Inflammatory macrophage treated with lipopolysaccharide for 1 hour (primary cell): Measurements from ENCODE around the gene UQCC2.

ENCODE experiments used
- DNase-seq, 2 donors: peaks; one replicate each; pipeline ENCODE4 v3.0.0-alpha.2; 2020 to 2022

Gene UQCC2

DNA sequence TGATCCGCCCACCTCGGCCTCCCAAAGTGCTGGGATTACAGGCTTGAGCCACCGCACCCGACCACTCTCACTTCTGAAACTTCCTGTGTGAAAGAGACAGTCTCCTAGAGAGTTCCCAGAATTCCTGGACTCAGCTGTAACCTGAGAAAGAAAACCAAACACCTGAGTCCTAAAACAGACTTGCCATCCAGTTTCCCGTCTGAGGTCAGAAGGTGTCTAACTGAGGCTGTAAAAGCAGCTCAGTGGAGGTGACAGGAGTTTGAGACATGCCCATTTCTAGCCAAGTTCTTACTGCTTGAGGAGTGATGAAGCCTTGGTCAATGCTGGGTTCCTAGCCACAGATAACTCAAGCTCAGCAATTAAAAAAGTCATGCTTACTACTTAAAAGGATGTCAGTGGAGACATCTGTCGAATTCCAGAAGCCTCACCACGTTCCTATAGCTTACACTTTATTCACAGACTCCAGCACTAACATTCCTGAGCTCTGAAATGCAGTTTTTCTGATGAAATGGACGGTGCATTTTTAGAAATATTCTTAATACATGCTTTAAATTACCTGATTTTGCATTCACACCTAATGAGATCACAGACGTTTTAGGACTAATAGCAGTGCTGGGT is 6.1 kb downstream of the UQCC2 start:
- no peak for DNase-seq

GRCh38 chr6:33704215-33705066 is 7.1 kb downstream of the UQCC2 start:
- no peak for DNase-seq

DNA sequence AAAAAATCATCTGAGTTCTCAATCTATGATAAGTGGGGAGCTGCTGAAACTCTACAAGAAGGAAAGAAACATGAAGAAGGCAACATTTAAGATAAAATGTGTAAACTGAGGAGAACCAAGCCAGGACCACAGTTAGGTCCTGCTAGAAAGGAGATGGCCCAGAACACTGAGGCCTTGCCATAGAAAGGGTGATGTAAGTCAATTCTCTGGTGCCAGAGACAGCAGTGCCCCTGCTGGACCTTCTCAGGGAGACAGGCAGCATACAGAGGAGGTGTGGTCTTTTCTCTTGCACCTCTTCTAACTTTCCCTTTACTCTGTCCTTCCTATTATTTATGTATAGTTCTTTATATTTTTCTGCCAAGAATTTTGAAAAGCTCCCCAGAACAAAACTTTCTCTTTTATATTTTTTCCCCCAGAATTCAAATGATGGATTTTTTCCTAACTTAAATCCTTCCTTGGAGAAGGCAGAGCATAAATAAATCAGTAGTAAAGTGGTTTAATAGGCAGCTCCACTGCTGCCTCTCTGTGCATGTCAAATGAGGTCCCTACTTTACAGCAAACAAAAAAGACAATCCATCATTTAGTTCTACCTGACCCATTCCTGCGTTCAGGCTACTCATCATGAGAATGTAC is 9.0 kb downstream of the UQCC2 start:
- DNase-seq = peak; percentile 25 to 63

DNA sequence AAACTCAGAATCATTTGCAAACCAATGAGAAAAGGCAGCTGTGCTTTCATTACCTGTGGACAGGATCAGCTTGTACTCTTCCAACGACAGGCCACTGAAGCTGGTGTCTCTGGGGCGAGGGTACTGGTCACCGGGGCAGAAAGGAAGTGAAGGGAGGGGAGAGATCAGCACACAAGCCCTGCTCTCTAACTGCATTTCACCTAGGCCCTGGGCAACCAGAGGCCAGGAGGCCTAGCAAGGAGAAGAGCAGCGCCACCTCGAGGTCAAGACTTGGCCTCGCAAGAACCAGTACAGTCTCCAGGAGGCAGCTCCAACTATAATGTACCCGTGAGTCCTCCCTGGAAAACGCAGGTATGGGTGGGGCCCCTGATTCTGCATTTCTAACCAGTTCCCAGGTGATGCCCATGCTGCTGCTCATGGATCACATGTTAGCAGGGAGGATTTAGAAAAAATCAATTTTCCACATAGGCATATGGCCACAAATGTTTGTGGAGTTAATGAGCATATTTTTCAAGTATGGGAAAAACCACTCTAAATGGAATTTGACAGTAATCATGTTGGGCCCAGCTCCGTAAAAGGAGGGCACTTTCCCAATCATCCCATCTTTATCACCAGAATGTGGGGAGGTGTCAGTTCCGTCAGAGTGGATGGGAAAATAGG is 11.0 kb downstream of the UQCC2 start:
- DNase-seq = peak; percentile 50

DNA sequence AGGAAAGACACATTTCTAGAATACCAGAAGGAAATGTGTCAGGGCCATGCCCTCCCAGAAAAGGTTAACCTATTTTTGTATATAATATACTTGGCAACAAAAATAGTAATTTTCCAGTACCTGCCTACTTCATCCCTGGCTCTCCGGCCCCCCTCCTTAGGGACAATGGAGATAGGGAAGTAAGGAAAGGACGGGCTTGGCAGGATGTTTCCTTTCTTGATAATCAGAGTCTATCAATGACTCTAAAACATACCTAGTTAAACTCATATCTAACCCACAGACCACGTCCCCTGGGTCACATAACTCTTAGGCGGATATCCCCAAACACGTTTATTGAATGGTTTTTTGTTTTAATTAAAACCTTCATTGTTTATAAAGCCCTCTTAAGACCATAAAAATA is 11.8 kb downstream of the UQCC2 start:
- DNase-seq = no peak

- DNase-seq = no peak
These were observed 12.4 kb downstream of the UQCC2 start for GRCh38 chr6:33699131-33699530.

DNA sequence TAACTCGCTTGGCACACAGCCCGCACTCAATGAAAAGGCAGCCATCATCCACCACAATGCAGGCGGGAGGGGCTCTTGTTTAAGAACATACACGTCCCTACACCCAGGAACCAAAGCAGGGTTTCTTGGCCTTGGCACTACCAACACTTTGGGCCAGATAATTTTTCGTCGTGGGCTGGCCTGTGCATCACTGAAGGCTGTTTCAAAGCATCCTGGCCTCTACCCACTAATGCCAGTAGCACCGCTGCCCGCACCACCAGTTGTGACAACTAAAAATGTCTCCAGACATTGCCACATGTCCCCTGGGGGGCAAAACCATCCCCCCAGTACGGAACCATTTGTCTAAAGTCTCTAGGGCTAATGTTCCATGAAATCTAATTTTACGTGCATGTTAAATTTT is 13.0 kb downstream of the UQCC2 start:
- DNase-seq = no peak

GRCh38 chr6:33697845-33698244 is 13.7 kb downstream of the UQCC2 start:
- no peak for DNase-seq

- no peak for DNase-seq
These were observed 14.7 kb downstream of the UQCC2 start for GRCh38 chr6:33696548-33697518.

DNA sequence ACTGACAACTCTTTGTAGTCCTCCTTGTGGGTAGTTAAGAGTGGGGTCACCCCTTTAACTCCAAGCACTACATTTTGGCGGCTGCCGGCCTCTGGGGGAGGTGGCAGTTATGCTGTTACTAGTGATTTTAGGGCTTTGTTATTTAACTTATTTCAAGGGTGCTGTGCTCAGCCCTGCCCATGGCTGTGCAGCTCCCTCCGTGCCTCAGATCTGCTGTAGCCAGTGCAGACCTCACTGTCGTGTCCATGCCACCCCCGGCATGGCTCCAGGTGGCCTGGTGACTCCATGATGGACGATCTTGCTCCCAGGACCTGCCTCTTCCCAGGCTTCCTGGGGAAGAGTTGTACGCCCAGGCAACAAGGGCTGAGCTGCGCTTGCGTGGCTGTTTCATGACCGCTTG is 15.4 kb downstream of the UQCC2 start:
- DNase-seq = no peak

DNA sequence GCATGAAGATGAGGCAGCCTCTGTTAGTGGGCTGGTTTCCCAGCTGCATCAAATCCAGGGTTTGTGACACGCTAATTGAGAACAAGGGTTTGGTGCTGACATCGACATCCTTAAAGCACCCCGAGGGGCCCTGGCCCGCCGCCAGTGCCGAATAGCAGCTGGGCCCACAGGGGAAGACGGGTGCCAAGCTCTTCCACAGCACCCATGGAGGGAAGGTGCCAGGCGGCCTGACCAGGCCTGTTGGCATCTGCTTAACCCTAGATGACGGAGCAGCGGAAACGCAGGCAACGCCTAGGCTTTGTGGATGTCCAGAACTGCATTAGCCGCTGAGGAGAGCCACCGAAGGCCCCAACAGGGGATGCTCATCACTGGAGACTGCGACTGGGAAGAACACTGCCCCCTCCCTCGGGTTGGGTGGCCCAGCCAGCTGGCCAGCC is 16.0 kb downstream of the UQCC2 start:
- no peak for DNase-seq

- DNase-seq = no peak
These were observed 16.5 kb downstream of the UQCC2 start for GRCh38 chr6:33694977-33695376.

- DNase-seq = no peak
These were observed 17.0 kb downstream of the UQCC2 start for GRCh38 chr6:33694401-33694931.

- no peak for DNase-seq
These were observed 18.1 kb downstream of the UQCC2 start for GRCh38 chr6:33693186-33694105.

DNA sequence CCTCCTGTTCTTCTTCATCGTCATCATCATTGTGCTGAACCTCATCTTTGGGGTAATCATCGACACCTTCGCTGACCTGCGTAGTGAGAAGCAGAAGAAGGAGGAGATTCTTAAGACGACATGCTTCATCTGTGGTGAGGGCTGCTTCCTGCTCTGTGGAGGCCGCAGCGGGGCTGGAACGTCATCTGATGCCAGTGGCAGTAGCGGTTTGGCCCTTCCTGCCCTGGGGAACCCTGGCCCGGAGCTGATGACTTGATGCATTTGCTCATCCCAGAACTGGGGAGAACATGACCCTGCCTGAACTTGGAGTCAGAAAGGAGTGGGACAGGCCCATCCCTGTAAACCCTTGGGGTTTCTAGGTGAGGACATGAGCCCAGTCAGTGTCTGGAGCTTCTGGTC is 18.7 kb downstream of the UQCC2 start:
- peak; percentile 38 to 59 for DNase-seq

GRCh38 chr6:33692078-33692759 is 19.3 kb downstream of the UQCC2 start:
- no peak for DNase-seq

- no peak for DNase-seq
These were observed 19.9 kb downstream of the UQCC2 start for GRCh38 chr6:33691456-33692077.

GRCh38 chr6:33690766-33691165 is 20.7 kb downstream of the UQCC2 start:
- no peak for DNase-seq

- no peak for DNase-seq
These were observed 21.6 kb downstream of the UQCC2 start for GRCh38 chr6:33689879-33690278.

GRCh38 chr6:33689148-33689494 is 22.4 kb downstream of the UQCC2 start:
- no peak for DNase-seq
